Heart left ventricle (tissue), 13 donors: ENCODE measurements around the gene MMD2.
"Not testable (repeated sequence)": the region's sequence is repeated elsewhere in the genome, so short reads cannot be mapped to it uniquely, and the experiment has no call there.

ENCODE experiments used
- POLR2A ChIP-seq, 2 donors: fragments of 450-650 bp; IDR thresholded peaks; one replicate each; pipeline ENCODE4 v1.6.1; 2017; ENCODE audit warnings: antibody characterized with exemption in 2 of 2, mild to moderate bottlenecking in 2 of 2, moderate library complexity in 2 of 2
- TF ChIP-seq, protein P1 (sequence below), 12 donors: fragments of 200-600 bp; sonication (generic) in 4 of 12; IDR thresholded peaks; one replicate each; pipeline versions ENCODE4 v1.5.0 to v1.8.0; 2018 to 2022; ENCODE audit warnings: antibody characterized with exemption in 12 of 12, mild to moderate bottlenecking in 5 of 12
- donor health status: ischemic (EF 13 %, LVEDD 7.1; RV severe dilation, severe dysfunction).
- donor health status: DM: no; HTN: yes; CAD: no.
- donor health status: DM: no; HTN: no; CAD: no.
- donor health status: ischemic (EF 25% LVEDD 6.9; RV normal size, moderate dysfunction).
- donor health status: ischemic (EF 25% LVEDD 5.7; RV mildly dilated, moderate dysfunction).
- donor health status: ischemic (EF 35%, LVEDD 5.7; RV mildly dilated, moderate dysfunction).
- donor health status: nonischemic (EF 11% LVEDD 7.7; RV severe dilation, severe dysfunction).
- donor health status: DM: yes; HTN: yes; CAD: no.
- donor health status: PGD.
- donor health status: ischemic (EF 29% LVEDD 5.4; RV normal size, mild dysfunction).
- donor health status: nonischemic (EF 23%, LVEDD 6.1; RV moderate dilation, normal function).

- TF ChIP-seq, protein P1, sequence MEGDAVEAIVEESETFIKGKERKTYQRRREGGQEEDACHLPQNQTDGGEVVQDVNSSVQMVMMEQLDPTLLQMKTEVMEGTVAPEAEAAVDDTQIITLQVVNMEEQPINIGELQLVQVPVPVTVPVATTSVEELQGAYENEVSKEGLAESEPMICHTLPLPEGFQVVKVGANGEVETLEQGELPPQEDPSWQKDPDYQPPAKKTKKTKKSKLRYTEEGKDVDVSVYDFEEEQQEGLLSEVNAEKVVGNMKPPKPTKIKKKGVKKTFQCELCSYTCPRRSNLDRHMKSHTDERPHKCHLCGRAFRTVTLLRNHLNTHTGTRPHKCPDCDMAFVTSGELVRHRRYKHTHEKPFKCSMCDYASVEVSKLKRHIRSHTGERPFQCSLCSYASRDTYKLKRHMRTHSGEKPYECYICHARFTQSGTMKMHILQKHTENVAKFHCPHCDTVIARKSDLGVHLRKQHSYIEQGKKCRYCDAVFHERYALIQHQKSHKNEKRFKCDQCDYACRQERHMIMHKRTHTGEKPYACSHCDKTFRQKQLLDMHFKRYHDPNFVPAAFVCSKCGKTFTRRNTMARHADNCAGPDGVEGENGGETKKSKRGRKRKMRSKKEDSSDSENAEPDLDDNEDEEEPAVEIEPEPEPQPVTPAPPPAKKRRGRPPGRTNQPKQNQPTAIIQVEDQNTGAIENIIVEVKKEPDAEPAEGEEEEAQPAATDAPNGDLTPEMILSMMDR (IDR thresholded peaks at IDR 0.05) = not testable (repeated sequence)
- TF ChIP-seq POLR2A (IDR thresholded peaks at IDR 0.05) = not testable (repeated sequence)
These were observed 65.8 kb downstream of the MMD2 start for GRCh38 chr7:4893188-4893587.
